OCI-LY3 (cell line): ENCODE results near the gene PPIP5K2.

ENCODE experiments used
- H2AFZ ChIP-seq: fragments of 200-600, 300-600 bp; shearing (Covaris generic); 2 replicates; pipeline ENCODE4 v1.6.0; 2014; ENCODE audit warnings: antibody characterized with exemption, low read depth, low read length
- H3K27ac ChIP-seq: fragments of 200-600, 300-600 bp; sonication (generic); 2 replicates; pipeline ENCODE4 v1.5.1; 2014; ENCODE audit warnings: mild to moderate bottlenecking, low read length, moderate library complexity, mixed read lengths
- H3K27me3 ChIP-seq: fragments of 200-600, 300-600 bp; sonication (generic); 2 replicates; pipeline ENCODE4 v1.6.1; 2014; ENCODE audit warnings: low read depth, low read length, mixed read lengths
- H3K36me3 ChIP-seq: fragments of 200-600, 300-600 bp; sonication (generic); replicated peaks from 2 replicates; pipeline ENCODE3; 2014; ENCODE audit warnings: low read depth, low read length, mixed read lengths
- H3K4me1 ChIP-seq: fragments of 300-600, 200-600 bp; sonication (generic); 2 replicates; pipeline ENCODE4 v1.6.1; 2014; ENCODE audit warnings: low read length, mixed read lengths
- H3K4me2 ChIP-seq: fragments of 200-600, 300-600 bp; sonication (generic); 2 replicates; pipeline ENCODE4 v1.6.1; 2014; ENCODE audit warnings: low read length, mixed read lengths
- H3K4me3 ChIP-seq: fragments of 300-600, 200-600 bp; sonication (generic); 2 replicates; pipeline ENCODE4 v1.5.1; 2014; ENCODE audit warnings: antibody characterized with exemption, mild to moderate bottlenecking, low read length, moderate library complexity
- H3K79me2 ChIP-seq: fragments of 300-600, 200-600 bp; shearing (Covaris generic); 2 replicates; pipeline ENCODE4 v1.6.1; 2014; ENCODE audit warnings: mild to moderate bottlenecking, low read length, mixed read lengths
- H3K9ac ChIP-seq: fragments of 300-600, 200-600 bp; shearing (Covaris generic); 2 replicates; pipeline ENCODE4 v1.6.0; 2014; ENCODE audit warnings: mild to moderate bottlenecking, low read length, moderate library complexity
- H3K9me3 ChIP-seq: fragments of 200-600, 300-600 bp; shearing (Covaris generic); 2 replicates; pipeline ENCODE4 v1.6.1; 2014; ENCODE audit warnings: low read length, mixed read lengths; ENCODE audit not compliant: insufficient read depth
- H4K20me1 ChIP-seq: fragments of 200-600, 300-600 bp; sonication (generic); 2 replicates; pipeline ENCODE4 v1.6.1; 2016; ENCODE audit warnings: low read length, mixed read lengths; ENCODE audit not compliant: insufficient read depth
- EZH2phosphoT487 ChIP-seq: fragments of 200-600 bp; shearing (Covaris generic); IDR thresholded peaks from 2 replicates; pipeline ENCODE4 v1.6.1; 2018; ENCODE audit warnings: antibody characterized with exemption, mixed run types, low read depth
- TF ChIP-seq, protein P1 (sequence below): fragments of 200-600, 300-600 bp; sonication (generic); IDR thresholded peaks from 2 replicates; pipeline ENCODE4 v1.5.1; 2014; ENCODE audit warnings: antibody characterized with exemption, low read length, low read depth

Gene PPIP5K2

DNA sequence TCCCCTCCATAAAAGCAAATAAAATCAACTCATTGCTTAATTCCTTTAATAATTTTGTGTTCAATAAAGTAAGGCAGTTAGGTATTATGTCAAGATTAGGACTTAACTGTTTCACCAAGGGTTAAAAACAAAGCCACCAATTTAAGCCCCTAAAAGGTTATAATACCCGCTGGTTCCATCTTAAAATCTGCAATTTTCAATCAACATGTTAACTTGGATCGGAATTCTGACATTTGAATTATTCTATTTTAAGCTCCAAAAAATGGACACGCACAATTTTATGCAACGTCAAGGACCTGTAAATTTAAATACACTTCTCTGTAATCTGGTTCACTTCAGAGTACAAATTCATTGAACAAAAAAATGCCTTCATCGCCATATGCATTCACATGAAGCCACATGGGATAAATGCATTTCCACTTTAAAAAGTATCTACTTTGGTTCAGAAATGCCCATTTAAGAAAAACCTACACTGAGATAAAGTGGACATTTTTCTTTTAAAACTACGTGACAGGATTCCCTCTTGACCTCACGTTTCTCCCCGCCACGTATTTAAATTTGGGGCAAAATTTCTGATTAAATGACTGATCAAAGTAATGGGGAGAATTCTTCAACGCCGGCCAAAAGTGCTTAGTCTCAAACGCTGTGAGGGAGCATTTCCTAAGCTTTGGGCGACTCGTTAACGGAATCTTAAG is 884 bp upstream of the PPIP5K2 start:
- H3K9me3 ChIP-seq, result no peaks in the 10 kb centered on the region
- no peaks in the 10 kb centered on the region for H3K27me3 ChIP-seq
- H3K4me1 ChIP-seq, result peaks cover 19% of the 10 kb centered on the region
- H3K27ac ChIP-seq, result peak overlapping the region; percentile 97
- peak overlapping the region; percentile 97 for H3K9ac ChIP-seq
- peak overlapping the region; percentile 95 for H3K4me2 ChIP-seq
- no peaks in the 10 kb centered on the region for H4K20me1 ChIP-seq
- peak overlapping the region; percentile 98 for H3K4me3 ChIP-seq
- TF ChIP-seq, protein P1, sequence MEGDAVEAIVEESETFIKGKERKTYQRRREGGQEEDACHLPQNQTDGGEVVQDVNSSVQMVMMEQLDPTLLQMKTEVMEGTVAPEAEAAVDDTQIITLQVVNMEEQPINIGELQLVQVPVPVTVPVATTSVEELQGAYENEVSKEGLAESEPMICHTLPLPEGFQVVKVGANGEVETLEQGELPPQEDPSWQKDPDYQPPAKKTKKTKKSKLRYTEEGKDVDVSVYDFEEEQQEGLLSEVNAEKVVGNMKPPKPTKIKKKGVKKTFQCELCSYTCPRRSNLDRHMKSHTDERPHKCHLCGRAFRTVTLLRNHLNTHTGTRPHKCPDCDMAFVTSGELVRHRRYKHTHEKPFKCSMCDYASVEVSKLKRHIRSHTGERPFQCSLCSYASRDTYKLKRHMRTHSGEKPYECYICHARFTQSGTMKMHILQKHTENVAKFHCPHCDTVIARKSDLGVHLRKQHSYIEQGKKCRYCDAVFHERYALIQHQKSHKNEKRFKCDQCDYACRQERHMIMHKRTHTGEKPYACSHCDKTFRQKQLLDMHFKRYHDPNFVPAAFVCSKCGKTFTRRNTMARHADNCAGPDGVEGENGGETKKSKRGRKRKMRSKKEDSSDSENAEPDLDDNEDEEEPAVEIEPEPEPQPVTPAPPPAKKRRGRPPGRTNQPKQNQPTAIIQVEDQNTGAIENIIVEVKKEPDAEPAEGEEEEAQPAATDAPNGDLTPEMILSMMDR, result no peak
- no peak for TF ChIP-seq EZH2phosphoT487
- no peaks in the 10 kb centered on the region for H3K36me3 ChIP-seq
- H3K79me2 ChIP-seq, result peaks cover 68% of the 10 kb centered on the region
- H2AFZ ChIP-seq, result peak overlapping the region; percentile 81

DNA sequence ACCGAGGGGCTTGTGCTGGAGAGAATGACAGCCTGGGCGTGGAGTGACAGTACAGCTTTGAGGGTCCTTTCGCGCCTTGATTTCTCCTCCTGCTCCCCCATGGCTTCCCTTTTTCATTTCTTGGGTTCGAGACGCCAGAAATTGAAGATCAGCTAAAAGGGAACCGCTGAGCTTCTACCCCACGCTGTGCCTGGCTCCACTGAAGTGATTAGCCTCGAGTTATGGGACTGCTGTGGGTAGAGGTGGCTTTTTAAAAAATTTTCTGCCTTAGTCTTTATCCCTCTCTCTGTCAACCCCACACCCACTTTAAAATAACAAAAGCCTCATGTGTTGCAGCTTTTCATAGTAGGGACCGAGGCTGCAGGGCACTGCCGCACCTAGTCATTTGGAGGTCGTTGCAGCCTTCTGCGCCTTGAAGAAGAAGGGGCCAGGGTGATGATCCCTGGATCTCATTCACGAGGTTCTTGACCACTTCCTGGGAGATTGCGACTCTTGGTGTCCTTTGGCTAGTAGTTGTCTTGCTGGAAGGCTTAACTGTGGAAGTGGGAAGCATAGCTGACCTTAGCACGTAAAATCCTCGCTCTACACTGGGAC is 603 bp downstream of the PPIP5K2 start:
- TF ChIP-seq, protein P1, result no peak
- no peak for TF ChIP-seq EZH2phosphoT487
- Histone ChIP-seq H3K4me1 (peaks cover 19% of the 10 kb centered on the region), H3K9ac (peak overlapping the region; percentile 84), H3K27me3 (no peaks in the 10 kb centered on the region), H2AFZ (peak overlapping the region; percentile 74), H3K4me2 (peak overlapping the region; percentile 91), H3K79me2 (peaks cover 68% of the 10 kb centered on the region), H3K36me3 (no peaks in the 10 kb centered on the region), H3K9me3 (no peaks in the 10 kb centered on the region), H3K4me3 (peak overlapping the region; percentile 98), H3K27ac (peak overlapping the region; percentile 97), H4K20me1 (no peaks in the 10 kb centered on the region)

DNA sequence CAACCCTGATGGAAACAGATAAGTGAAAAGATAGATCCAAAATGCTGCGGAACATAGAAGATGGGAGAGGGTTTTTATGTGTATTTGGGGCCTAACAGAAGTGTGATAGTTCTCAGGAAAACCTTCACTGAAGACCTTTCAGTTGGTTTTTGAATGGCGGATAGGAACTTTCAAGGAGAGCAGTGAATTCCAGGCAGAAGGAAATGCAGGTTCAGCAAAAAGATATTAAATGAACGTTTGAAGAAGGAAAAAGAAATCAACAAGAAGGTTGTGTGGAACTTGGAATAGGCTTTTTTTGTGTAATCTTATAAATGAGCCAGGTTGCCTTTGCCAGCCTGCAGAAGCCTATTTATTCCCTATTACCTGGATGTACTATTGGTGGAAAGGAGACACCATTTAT is 2.1 kb downstream of the PPIP5K2 start:
- no peak overlapping the region for H3K4me3 ChIP-seq

DNA sequence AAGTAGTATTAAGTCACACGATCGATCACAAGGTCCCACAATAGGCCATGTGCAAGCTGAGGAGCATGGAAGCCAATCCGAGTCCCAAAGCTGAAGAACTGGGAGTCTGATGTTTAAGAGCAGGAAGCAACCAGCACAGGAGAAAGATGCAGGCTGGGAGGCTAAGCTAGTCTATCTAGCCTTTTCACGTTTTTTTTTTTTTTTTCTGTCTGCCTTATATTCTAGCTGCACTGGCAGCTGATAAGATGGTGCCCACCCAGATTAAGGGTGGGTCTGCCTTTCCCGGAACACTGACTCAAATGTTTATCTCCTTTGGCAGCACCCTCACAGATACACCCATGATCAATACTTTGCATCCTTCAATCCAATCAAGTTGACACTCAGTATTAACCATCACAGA is 6.5 kb downstream of the PPIP5K2 start:
- Histone ChIP-seq H3K36me3 (no peaks in the 10 kb centered on the region), H3K4me2 (no peak overlapping the region), H3K27me3 (no peaks in the 10 kb centered on the region), H4K20me1 (no peaks in the 10 kb centered on the region), H3K4me3 (no peak overlapping the region), H3K9ac (no peak overlapping the region), H3K9me3 (no peaks in the 10 kb centered on the region), H3K4me1 (peaks cover 5% of the 10 kb centered on the region), H3K79me2 (peaks cover 25% of the 10 kb centered on the region), H2AFZ (no peak overlapping the region), H3K27ac (no peak overlapping the region)
- TF ChIP-seq EZH2phosphoT487, result no peak
- TF ChIP-seq, protein P1, result no peak

More for the DNA sequence above, 2.1 kb downstream of the PPIP5K2 start:
- Histone ChIP-seq H3K4me1 (peaks cover 19% of the 10 kb centered on the region), H3K36me3 (no peaks in the 10 kb centered on the region), H2AFZ (no peak overlapping the region), H4K20me1 (no peaks in the 10 kb centered on the region), H3K27ac (no peak overlapping the region), H3K9me3 (no peaks in the 10 kb centered on the region), H3K9ac (no peak overlapping the region), H3K4me2 (no peak overlapping the region), H3K27me3 (no peaks in the 10 kb centered on the region), H3K79me2 (peaks cover 53% of the 10 kb centered on the region)
- TF ChIP-seq EZH2phosphoT487, result no peak
- TF ChIP-seq, protein P1, result no peak
